Neuronal stem cell (in vitro differentiated cells): ENCODE results near the gene SLC45A3.

ENCODE experiments used
- DNase-seq: peaks from one replicate; pipeline ENCODE4 v3.0.0-alpha.2; 2013; ENCODE audit warnings: low spot score
- H2AFZ ChIP-seq: one replicate; pipeline ENCODE4 v1.6.1; 2013; ENCODE audit warnings: mild to moderate bottlenecking, low read length, inconsistent platforms
- H2AK5ac ChIP-seq: 2 replicates; pipeline ENCODE4 v1.6.1; 2013; ENCODE audit warnings: low read depth, mild to moderate bottlenecking, inconsistent platforms, low read length, moderate library complexity, mixed read lengths
- H2BK120ac ChIP-seq: 2 replicates; pipeline ENCODE4 v1.6.1; 2013; ENCODE audit warnings: low read depth, mild to moderate bottlenecking, inconsistent platforms, low read length, moderate library complexity, mixed read lengths
- H2BK12ac ChIP-seq: one replicate; pipeline ENCODE4 v1.6.1; 2013; ENCODE audit warnings: low read length, inconsistent platforms
- H2BK15ac ChIP-seq: 2 replicates; pipeline ENCODE4 v1.6.1; 2013; ENCODE audit warnings: mild to moderate bottlenecking, low read length, inconsistent platforms, mixed read lengths
- H2BK5ac ChIP-seq: one replicate; pipeline ENCODE4 v1.6.1; 2013; ENCODE audit warnings: inconsistent platforms, mild to moderate bottlenecking, low read length, moderate library complexity
- H3K14ac ChIP-seq: one replicate; pipeline ENCODE4 v1.6.1; 2013; ENCODE audit warnings: low read length, inconsistent platforms
- H3K18ac ChIP-seq: 2 replicates; pipeline ENCODE4 v1.6.1; 2013; ENCODE audit warnings: low read length, inconsistent platforms
- H3K23ac ChIP-seq: 2 replicates; pipeline ENCODE4 v1.6.1; 2013; ENCODE audit warnings: low read depth, mild to moderate bottlenecking, mixed read lengths, low read length, inconsistent platforms; ENCODE audit not compliant: poor library complexity
- H3K27ac ChIP-seq: replicated peaks from 3 replicates; pipeline ENCODE4 v1.5.1; 2013; ENCODE audit warnings: low read length, inconsistent platforms
- H3K27me3 ChIP-seq, 3 experiments: 2 replicates each; pipeline ENCODE4 v1.6.1; 2013; ENCODE audit warnings: low read length in 3 of 3, mild to moderate bottlenecking in 2 of 3, inconsistent platforms in 1 of 3, low read depth in 1 of 3, mixed read lengths in 1 of 3, moderate library complexity in 1 of 3; ENCODE audit not compliant: control insufficient read depth in 3 of 3, insufficient read depth in 3 of 3
- H3K36me3 ChIP-seq, 2 donors: replicated peaks in 1 of 2; 2 replicates each; pipeline ENCODE4 v1.6.1; 2013; ENCODE audit warnings: low read length in 2 of 2; ENCODE audit not compliant: control insufficient read depth in 2 of 2, insufficient read depth in 2 of 2
- H3K4ac ChIP-seq: 2 replicates; pipeline ENCODE4 v1.6.1; 2013; ENCODE audit warnings: inconsistent platforms, mild to moderate bottlenecking, low read length, moderate library complexity
- H3K4me1 ChIP-seq, 2 donors: 1 replicate in 1 of 2; 2 replicates in 1 of 2; pipeline ENCODE4 v1.6.1; 2013; ENCODE audit warnings: low read length in 2 of 2, low read depth in 1 of 2; ENCODE audit not compliant: control insufficient read depth in 2 of 2, insufficient read depth in 1 of 2
- H3K4me2 ChIP-seq: one replicate; pipeline ENCODE4 v1.6.1; 2013; ENCODE audit warnings: mild to moderate bottlenecking, low read length, inconsistent platforms; ENCODE audit not compliant: insufficient read depth, poor library complexity, severe bottlenecking
- H3K4me3 ChIP-seq, 2 donors: 2 replicates each; pipeline ENCODE4 v1.5.1; 2013; ENCODE audit warnings: low read length in 2 of 2, mild to moderate bottlenecking in 2 of 2, inconsistent platforms in 1 of 2, moderate library complexity in 1 of 2
- H3K79me1 ChIP-seq: one replicate; pipeline ENCODE4 v1.6.1; 2013; ENCODE audit warnings: low read depth, mild to moderate bottlenecking, inconsistent platforms, low read length, moderate library complexity
- H3K9ac ChIP-seq: one replicate; pipeline ENCODE4 v1.6.1; 2013; ENCODE audit warnings: mild to moderate bottlenecking, low read depth, low read length, inconsistent platforms; ENCODE audit not compliant: poor library complexity
- H3K9me3 ChIP-seq, 2 donors: replicated peaks in 1 of 2; 2 replicates each; pipeline versions ENCODE3 to v1.6.1; 2013; ENCODE audit warnings: low read length in 2 of 2, mild to moderate bottlenecking in 2 of 2, inconsistent platforms in 1 of 2, low read depth in 1 of 2, mixed read lengths in 1 of 2, moderate library complexity in 1 of 2; ENCODE audit not compliant: control insufficient read depth in 2 of 2, insufficient read depth in 1 of 2
- H4K8ac ChIP-seq: one replicate; pipeline ENCODE4 v1.6.1; 2013; ENCODE audit warnings: low read depth, mild to moderate bottlenecking, inconsistent platforms, low read length, moderate library complexity
- H4K91ac ChIP-seq: one replicate; pipeline ENCODE4 v1.6.1; 2013; ENCODE audit warnings: low read length, low read depth, mild to moderate bottlenecking, inconsistent platforms; ENCODE audit not compliant: poor library complexity
- WGBS, 2 donors: extraction: QIAGEN DNeasy Blood & Tissue Kit; methylation state at CpG; one replicate each; pipeline ENCODE4 v1.1.7; 2013; ENCODE audit warnings: missing lambda C conversion rate in 2 of 2, mixed read lengths in 1 of 2; ENCODE audit not compliant: insufficient read length in 2 of 2, insufficient replicate concordance in 1 of 2; ENCODE audit errors: extremely low coverage in 2 of 2; 5-methylcytosine and 5-hydroxymethylcytosine counted together

The SLC45A3 gene

DNA sequence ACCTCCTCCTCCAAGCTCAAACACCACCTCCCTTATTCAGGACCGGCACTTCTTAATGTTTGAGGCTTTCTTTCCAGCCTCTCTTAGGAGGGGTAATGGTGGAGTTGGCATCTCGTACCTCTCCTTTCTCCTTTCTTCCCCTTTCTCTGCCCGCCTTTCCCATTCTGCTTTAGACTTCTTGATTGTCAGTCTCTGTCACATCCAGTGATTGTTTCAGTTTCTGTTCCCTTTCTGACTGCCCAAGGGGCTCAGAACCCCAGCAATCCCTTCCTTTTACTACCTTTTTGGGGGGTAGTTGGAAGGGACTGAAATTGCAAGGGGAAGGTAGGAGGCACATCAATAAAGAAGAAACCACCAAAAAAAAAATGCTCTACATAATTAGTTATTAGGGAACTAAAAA, 54.1 kb downstream of the SLC45A3 start:
- no peak for DNase-seq

DNA sequence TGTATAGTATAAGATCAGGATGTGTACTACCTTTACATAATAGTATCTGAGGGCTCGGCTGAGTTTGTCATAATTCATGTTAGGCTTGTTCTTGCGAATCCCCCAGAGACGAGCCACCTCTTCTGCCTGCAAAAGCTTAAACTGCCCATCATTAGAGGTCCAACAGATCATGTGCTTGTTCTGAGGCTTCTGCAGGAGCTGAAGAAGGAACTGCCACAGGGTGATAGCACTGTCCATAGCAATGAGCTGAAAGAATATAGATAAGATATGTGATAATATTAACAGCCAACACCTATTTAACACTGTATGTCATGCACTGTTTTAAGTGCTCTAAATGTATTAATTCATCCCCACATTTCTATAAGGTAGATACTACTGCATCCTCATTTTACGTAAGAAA, 56.7 kb downstream of the SLC45A3 start:
- Histone ChIP-seq H2AK5ac (no peak overlapping the region), H2BK12ac (no peak overlapping the region), H2BK15ac (no peak overlapping the region), H2AFZ (no peak overlapping the region), H3K4me2 (no peak overlapping the region), H3K27ac (no peak overlapping the region), H3K14ac (no peak overlapping the region), H3K18ac (no peak overlapping the region), H3K79me1 (peaks cover 3% of the 10 kb centered on the region), H3K4me1 (peaks cover 0 to 1% of the 10 kb centered on the region in 2 donors), H2BK5ac (no peak overlapping the region), H4K91ac (no peak overlapping the region), H3K9me3 (no peaks in the 10 kb centered on the region), H4K8ac (no peak overlapping the region), H3K36me3 (peaks cover 16 to 63% of the 10 kb centered on the region in 2 donors), H3K4ac (no peak overlapping the region), H3K4me3 (no peak overlapping the region), H2BK120ac (no peak overlapping the region), H3K23ac (no peak overlapping the region), H3K27me3 (no peaks in the 10 kb centered on the region), H3K9ac (no peak overlapping the region)
- WGBS, 2 donors = no CpG with 5 or more reads among the region's 4 CpGs
- DNase-seq = no peak

More for the DNA sequence above, 54.1 kb downstream of the SLC45A3 start:
- no peaks in the 10 kb centered on the region for H3K9me3 ChIP-seq
- no peak overlapping the region for H3K9ac ChIP-seq
- H3K18ac ChIP-seq = no peak overlapping the region
- no peak overlapping the region for H3K14ac ChIP-seq
- H3K27me3 ChIP-seq = no peaks in the 10 kb centered on the region
- H2BK12ac ChIP-seq = no peak overlapping the region
- H4K8ac ChIP-seq = no peak overlapping the region
- H2BK120ac ChIP-seq = no peak overlapping the region
- no peak overlapping the region for H3K4me3 ChIP-seq
- H4K91ac ChIP-seq = no peak overlapping the region
- peaks cover 2 to 3% of the 10 kb centered on the region in 2 donors for H3K4me1 ChIP-seq
- no peak overlapping the region for H3K4ac ChIP-seq
- H2AFZ ChIP-seq = no peak overlapping the region
- H3K36me3 ChIP-seq = peaks cover 11 to 39% of the 10 kb centered on the region in 2 donors
- no peak overlapping the region for H3K23ac ChIP-seq
- no CpG with 5 or more reads among the region's 3 CpGs for WGBS, 2 donors
- H2BK5ac ChIP-seq = no peak overlapping the region
- H3K4me2 ChIP-seq = no peak overlapping the region
- H3K79me1 ChIP-seq = peaks cover 3% of the 10 kb centered on the region
- H3K27ac ChIP-seq = no peak overlapping the region
- H2AK5ac ChIP-seq = no peak overlapping the region
- no peak overlapping the region for H2BK15ac ChIP-seq

DNA sequence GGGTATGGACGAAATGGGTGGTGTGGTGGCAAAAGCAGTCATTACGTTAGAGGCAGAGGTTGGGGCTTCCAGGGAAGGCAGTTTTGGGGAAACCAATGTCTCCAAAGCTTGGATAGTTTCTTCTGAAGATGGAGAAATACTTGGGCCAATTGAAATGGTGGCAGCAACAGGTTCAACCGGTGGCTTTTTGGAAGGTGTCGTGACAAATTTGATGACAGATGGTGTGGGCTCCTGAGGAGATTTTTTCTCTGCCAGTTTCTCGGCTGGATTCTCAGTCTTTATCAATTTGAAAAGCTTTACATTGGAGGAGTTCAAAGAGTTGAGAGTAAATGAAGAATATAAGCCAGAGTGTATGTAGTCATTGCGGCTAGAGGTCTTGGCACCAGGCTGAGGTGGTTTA, 60.0 kb downstream of the SLC45A3 start:
- Histone ChIP-seq H3K4me1 (no peaks in the 10 kb centered on the region), H3K4me2 (no peak overlapping the region), H4K8ac (no peak overlapping the region), H2AK5ac (no peak overlapping the region), H3K4me3 (no peak overlapping the region), H3K23ac (no peak overlapping the region), H2BK120ac (no peak overlapping the region), H3K9ac (no peak overlapping the region), H2BK12ac (no peak overlapping the region), H3K27me3 (no peaks in the 10 kb centered on the region), H2BK15ac (no peak overlapping the region), H3K18ac (no peak overlapping the region), H3K9me3 (no peaks in the 10 kb centered on the region), H3K27ac (no peak overlapping the region), H3K4ac (no peak overlapping the region), H3K36me3 (peaks cover 26 to 92% of the 10 kb centered on the region in 2 donors), H3K14ac (no peak overlapping the region), H4K91ac (no peak overlapping the region), H2BK5ac (no peak overlapping the region), H2AFZ (no peak overlapping the region), H3K79me1 (peaks cover 3% of the 10 kb centered on the region)
- no peak for DNase-seq
- WGBS, 2 donors = no CpG with 5 or more reads among the region's 6 CpGs

DNA sequence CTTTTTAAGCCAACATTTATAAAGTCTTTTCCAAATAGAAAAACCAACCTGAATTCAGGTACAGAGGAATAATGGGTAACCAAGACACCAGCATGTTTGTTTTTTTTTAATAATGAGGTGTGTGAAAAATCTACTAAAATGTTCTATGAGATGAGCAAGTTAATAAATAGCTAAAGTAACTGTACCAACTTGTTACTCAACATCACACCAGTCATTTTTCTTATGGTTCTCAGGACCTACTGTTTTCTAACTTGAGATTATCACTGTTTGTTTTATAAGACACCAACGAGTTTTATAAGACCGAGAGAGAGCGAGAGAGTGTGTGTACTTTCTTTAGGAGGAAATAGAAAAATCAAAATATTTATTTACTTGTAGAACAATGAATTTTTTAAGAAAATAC, 60.9 kb downstream of the SLC45A3 start:
- DNase-seq = no peak
- H3K4me3 ChIP-seq = no peak overlapping the region
- H3K14ac ChIP-seq = no peak overlapping the region
- H3K9me3 ChIP-seq = no peaks in the 10 kb centered on the region
- no CpG with 5 or more reads among the region's 3 CpGs for WGBS, 2 donors
- H3K79me1 ChIP-seq = peaks cover 3% of the 10 kb centered on the region
- no peaks in the 10 kb centered on the region for H3K4me1 ChIP-seq
- H4K91ac ChIP-seq = no peak overlapping the region
- no peak overlapping the region for H2AFZ ChIP-seq
- H3K36me3 ChIP-seq = peaks cover 26 to 94% of the 10 kb centered on the region in 2 donors
- no peak overlapping the region for H3K9ac ChIP-seq
- no peak overlapping the region for H3K18ac ChIP-seq
- no peak overlapping the region for H2AK5ac ChIP-seq
- H2BK120ac ChIP-seq = no peak overlapping the region
- no peak overlapping the region for H3K23ac ChIP-seq
- H3K27me3 ChIP-seq = no peaks in the 10 kb centered on the region
- no peak overlapping the region for H3K4ac ChIP-seq
- H2BK5ac ChIP-seq = no peak overlapping the region
- H3K27ac ChIP-seq = no peak overlapping the region
- H4K8ac ChIP-seq = no peak overlapping the region
- no peak overlapping the region for H2BK12ac ChIP-seq
- H2BK15ac ChIP-seq = no peak overlapping the region
- H3K4me2 ChIP-seq = no peak overlapping the region
